Measurements from ENCODE around the gene DCP2.

Gene DCP2

GRCh38 chr5:113067635-113068344 lies 91.2 kb downstream of the DCP2 start:
- no peak for DNase-seq (ENCODE audit: low read depth, low spot score)

DNA sequence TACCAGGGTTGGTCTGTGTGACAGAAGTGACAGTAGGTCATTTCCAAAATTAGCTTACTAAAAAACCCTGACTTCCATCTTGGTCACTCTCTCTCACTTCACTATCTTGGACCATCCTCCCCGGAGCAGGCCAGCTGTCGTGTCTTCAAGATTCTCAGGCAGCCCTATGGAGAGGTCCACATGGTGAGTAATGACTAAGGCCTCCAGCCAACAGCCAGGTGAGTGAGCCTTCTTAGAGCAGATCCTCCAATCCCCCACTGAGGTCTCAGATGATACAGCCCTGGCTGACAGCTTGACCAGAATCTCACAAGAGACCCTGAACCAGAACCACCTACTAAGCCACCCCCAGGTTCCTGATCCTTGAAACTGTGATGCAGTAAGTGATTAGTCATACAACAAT lies 92.0 kb downstream of the DCP2 start:
- DNase-seq (ENCODE audit: low read depth, low spot score) = no peak
